ENCODE measurements around the gene GPR153.

The GPR153 gene

GRCh38 chr1:6269720-6270400 is 9.0 kb upstream of the GPR153 start:
- DNase-seq (ENCODE audit: low read depth, low spot score): peak; percentile 43

GRCh38 chr1:6269296-6269695 is 8.4 kb upstream of the GPR153 start:
- no peak for DNase-seq (ENCODE audit: low read depth, low spot score)

GRCh38 chr1:6268415-6268814 is 7.5 kb upstream of the GPR153 start:
- peak; percentile 40 for DNase-seq (ENCODE audit: low read depth, low spot score)

- DNase-seq (ENCODE audit: low read depth, low spot score): no peak
Measured at GRCh38 chr1:6267686-6268322, 6.9 kb upstream of the GPR153 start.

- no peak for DNase-seq (ENCODE audit: low read depth, low spot score)
Measured at GRCh38 chr1:6266641-6267040, 5.7 kb upstream of the GPR153 start.

GRCh38 chr1:6265151-6265550 is 4.3 kb upstream of the GPR153 start:
- DNase-seq (ENCODE audit: low read depth, low spot score): no peak

GRCh38 chr1:6263716-6264115 is 2.8 kb upstream of the GPR153 start:
- DNase-seq (ENCODE audit: low read depth, low spot score): no peak

- DNase-seq (ENCODE audit: low read depth, low spot score): no peak
Measured at GRCh38 chr1:6262555-6263420, 1.9 kb upstream of the GPR153 start.

GRCh38 chr1:6261615-6261995 is 707 bp upstream of the GPR153 start:
- peak; percentile 52 for DNase-seq (ENCODE audit: low read depth, low spot score)

GRCh38 chr1:6260433-6260934 is 414 bp downstream of the GPR153 start:
- DNase-seq (ENCODE audit: low read depth, low spot score): no peak

- DNase-seq (ENCODE audit: low read depth, low spot score): peak; percentile 80
Measured at GRCh38 chr1:6259491-6260362, 1.2 kb downstream of the GPR153 start.

- DNase-seq (ENCODE audit: low read depth, low spot score): no peak
Measured at GRCh38 chr1:6258675-6259074, 2.2 kb downstream of the GPR153 start.

- no peak for DNase-seq (ENCODE audit: low read depth, low spot score)
Measured at GRCh38 chr1:6257541-6258069, 3.3 kb downstream of the GPR153 start.

- no peak for DNase-seq (ENCODE audit: low read depth, low spot score)
Measured at GRCh38 chr1:6256645-6257044, 4.3 kb downstream of the GPR153 start.

- DNase-seq (ENCODE audit: low read depth, low spot score): no peak
Measured at GRCh38 chr1:6254691-6255090, 6.2 kb downstream of the GPR153 start.

GRCh38 chr1:6253380-6253779 is 7.5 kb downstream of the GPR153 start:
- DNase-seq (ENCODE audit: low read depth, low spot score): no peak

GRCh38 chr1:6252374-6252710 is 8.6 kb downstream of the GPR153 start:
- no peak for DNase-seq (ENCODE audit: low read depth, low spot score)

- DNase-seq (ENCODE audit: low read depth, low spot score): no peak
Measured at GRCh38 chr1:6251681-6252373, 9.1 kb downstream of the GPR153 start.

GRCh38 chr1:6251233-6251632 is 9.7 kb downstream of the GPR153 start:
- DNase-seq (ENCODE audit: low read depth, low spot score): no peak
